Neural cell (in vitro differentiated cells): ENCODE data around the gene AOAH.

ENCODE experiments used
- EZH2 ChIP-seq: fragments of 200-600, 300-800 bp; shearing (Covaris generic), sonication (generic); IDR thresholded peaks from 2 replicates; pipeline ENCODE4 v1.6.1; 2014; ENCODE audit warnings: antibody characterized with exemption, low read length, borderline replicate concordance, mild to moderate bottlenecking; ENCODE audit not compliant: insufficient read depth, poor library complexity, severe bottlenecking
- MXI1 ChIP-seq: fragments of 450-650 bp; conservative IDR thresholded peaks from 2 replicates; pipeline ENCODE4 v1.6.1; 2014; ENCODE audit warnings: antibody characterized with exemption, mild to moderate bottlenecking; ENCODE audit not compliant: poor library complexity, severe bottlenecking
- POLR2AphosphoS5 ChIP-seq: IDR thresholded peaks from 2 replicates; pipeline ENCODE4 v1.6.1; 2012
- RAD21 ChIP-seq: fragments of 450-650 bp; conservative IDR thresholded peaks from 2 replicates; pipeline ENCODE4 v1.6.1; 2014; ENCODE audit warnings: antibody characterized with exemption, mild to moderate bottlenecking, moderate library complexity
- SMC3 ChIP-seq: fragments of 450-650 bp; conservative IDR thresholded peaks from 2 replicates; pipeline ENCODE4 v1.6.1; 2014; ENCODE audit warnings: antibody characterized with exemption, mild to moderate bottlenecking, moderate library complexity; ENCODE audit not compliant: poor library complexity
- TF ChIP-seq, protein P1 (sequence below): fragments of 450-650 bp; IDR thresholded peaks from 2 replicates; pipeline ENCODE4 v1.5.1; 2014; ENCODE audit warnings: antibody characterized with exemption, mild to moderate bottlenecking, moderate library complexity; ENCODE audit not compliant: poor library complexity, severe bottlenecking
- TF ChIP-seq, protein P2 (sequence below): IDR thresholded peaks from 2 replicates; pipeline ENCODE4 v1.6.1; 2012; ENCODE audit warnings: borderline replicate concordance

DNA sequence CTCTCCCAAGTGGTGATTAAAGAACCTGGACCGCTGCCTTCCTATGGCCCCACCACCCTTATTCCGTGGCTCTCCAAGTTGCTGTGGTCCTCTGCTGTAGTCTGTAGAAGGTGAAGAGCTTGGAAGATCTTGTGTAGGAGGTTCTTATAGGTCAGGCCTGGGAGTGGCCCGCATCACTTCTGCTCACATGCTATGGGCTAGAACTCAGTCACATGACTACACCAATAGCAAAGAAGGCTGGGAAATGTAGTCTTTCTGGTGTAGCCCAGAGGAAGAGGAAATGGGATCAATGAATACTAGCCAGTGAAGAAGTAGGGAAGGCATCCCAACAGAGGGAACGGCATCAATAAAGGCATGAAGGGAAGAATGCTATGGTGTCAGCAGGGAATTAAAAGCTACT lies 41.3 kb upstream of the AOAH start:
- TF ChIP-seq, protein P1, sequence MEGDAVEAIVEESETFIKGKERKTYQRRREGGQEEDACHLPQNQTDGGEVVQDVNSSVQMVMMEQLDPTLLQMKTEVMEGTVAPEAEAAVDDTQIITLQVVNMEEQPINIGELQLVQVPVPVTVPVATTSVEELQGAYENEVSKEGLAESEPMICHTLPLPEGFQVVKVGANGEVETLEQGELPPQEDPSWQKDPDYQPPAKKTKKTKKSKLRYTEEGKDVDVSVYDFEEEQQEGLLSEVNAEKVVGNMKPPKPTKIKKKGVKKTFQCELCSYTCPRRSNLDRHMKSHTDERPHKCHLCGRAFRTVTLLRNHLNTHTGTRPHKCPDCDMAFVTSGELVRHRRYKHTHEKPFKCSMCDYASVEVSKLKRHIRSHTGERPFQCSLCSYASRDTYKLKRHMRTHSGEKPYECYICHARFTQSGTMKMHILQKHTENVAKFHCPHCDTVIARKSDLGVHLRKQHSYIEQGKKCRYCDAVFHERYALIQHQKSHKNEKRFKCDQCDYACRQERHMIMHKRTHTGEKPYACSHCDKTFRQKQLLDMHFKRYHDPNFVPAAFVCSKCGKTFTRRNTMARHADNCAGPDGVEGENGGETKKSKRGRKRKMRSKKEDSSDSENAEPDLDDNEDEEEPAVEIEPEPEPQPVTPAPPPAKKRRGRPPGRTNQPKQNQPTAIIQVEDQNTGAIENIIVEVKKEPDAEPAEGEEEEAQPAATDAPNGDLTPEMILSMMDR: no peak
- TF ChIP-seq EZH2 (no peak), RAD21 (no peak), POLR2AphosphoS5 (no peak), SMC3 (no peak), MXI1 (no peak)
- TF ChIP-seq, protein P2, sequence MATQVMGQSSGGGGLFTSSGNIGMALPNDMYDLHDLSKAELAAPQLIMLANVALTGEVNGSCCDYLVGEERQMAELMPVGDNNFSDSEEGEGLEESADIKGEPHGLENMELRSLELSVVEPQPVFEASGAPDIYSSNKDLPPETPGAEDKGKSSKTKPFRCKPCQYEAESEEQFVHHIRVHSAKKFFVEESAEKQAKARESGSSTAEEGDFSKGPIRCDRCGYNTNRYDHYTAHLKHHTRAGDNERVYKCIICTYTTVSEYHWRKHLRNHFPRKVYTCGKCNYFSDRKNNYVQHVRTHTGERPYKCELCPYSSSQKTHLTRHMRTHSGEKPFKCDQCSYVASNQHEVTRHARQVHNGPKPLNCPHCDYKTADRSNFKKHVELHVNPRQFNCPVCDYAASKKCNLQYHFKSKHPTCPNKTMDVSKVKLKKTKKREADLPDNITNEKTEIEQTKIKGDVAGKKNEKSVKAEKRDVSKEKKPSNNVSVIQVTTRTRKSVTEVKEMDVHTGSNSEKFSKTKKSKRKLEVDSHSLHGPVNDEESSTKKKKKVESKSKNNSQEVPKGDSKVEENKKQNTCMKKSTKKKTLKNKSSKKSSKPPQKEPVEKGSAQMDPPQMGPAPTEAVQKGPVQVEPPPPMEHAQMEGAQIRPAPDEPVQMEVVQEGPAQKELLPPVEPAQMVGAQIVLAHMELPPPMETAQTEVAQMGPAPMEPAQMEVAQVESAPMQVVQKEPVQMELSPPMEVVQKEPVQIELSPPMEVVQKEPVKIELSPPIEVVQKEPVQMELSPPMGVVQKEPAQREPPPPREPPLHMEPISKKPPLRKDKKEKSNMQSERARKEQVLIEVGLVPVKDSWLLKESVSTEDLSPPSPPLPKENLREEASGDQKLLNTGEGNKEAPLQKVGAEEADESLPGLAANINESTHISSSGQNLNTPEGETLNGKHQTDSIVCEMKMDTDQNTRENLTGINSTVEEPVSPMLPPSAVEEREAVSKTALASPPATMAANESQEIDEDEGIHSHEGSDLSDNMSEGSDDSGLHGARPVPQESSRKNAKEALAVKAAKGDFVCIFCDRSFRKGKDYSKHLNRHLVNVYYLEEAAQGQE: no peak
